ENCODE measurements around the gene SLC6A8.
"Not testable (repeated sequence)": the region's sequence is repeated elsewhere in the genome, so short reads cannot be mapped to it uniquely, and the experiment has no call there.

Gene SLC6A8

GRCh38 chrX:153731117-153731844, 43.6 kb downstream of the SLC6A8 start:
- H3K4me3 ChIP-seq (ENCODE audit: low read length), result no peak overlapping the region

GRCh38 chrX:153731845-153732215, 44.1 kb downstream of the SLC6A8 start:
- TF ChIP-seq ZNF274 (IDR thresholded peaks at IDR 0.05; ENCODE audit: low read depth, low read length), result no peak
- H3K4me3 ChIP-seq (ENCODE audit: low read length), result no peak overlapping the region

More at GRCh38 chrX:153731117-153731844, 43.6 kb downstream of the SLC6A8 start:
- no peak for TF ChIP-seq ZNF274 (IDR thresholded peaks at IDR 0.05; ENCODE audit: low read depth, low read length)

- H3K4me3 ChIP-seq (ENCODE audit: low read length), result no peak overlapping the region
- TF ChIP-seq ZNF274 (IDR thresholded peaks at IDR 0.05; ENCODE audit: low read depth, low read length), result no peak
These were observed 44.7 kb downstream of the SLC6A8 start for GRCh38 chrX:153732401-153732800.

GRCh38 chrX:153733651-153734240, 46.0 kb downstream of the SLC6A8 start:
- no peak for TF ChIP-seq ZNF274 (IDR thresholded peaks at IDR 0.05; ENCODE audit: low read depth, low read length)
- no peak overlapping the region for H3K4me3 ChIP-seq (ENCODE audit: low read length)

- TF ChIP-seq ZNF274 (IDR thresholded peaks at IDR 0.05; ENCODE audit: low read depth, low read length), result no peak
- no peak overlapping the region for H3K4me3 ChIP-seq (ENCODE audit: low read length)
These were observed 47.1 kb downstream of the SLC6A8 start for GRCh38 chrX:153734871-153735270.

GRCh38 chrX:153735274-153735673, 47.5 kb downstream of the SLC6A8 start:
- TF ChIP-seq ZNF274 (IDR thresholded peaks at IDR 0.05; ENCODE audit: low read depth, low read length), result no peak
- no peak overlapping the region for H3K4me3 ChIP-seq (ENCODE audit: low read length)

- no peak for TF ChIP-seq ZNF274 (IDR thresholded peaks at IDR 0.05; ENCODE audit: low read depth, low read length)
These were observed 48.5 kb downstream of the SLC6A8 start for GRCh38 chrX:153736071-153736820.

GRCh38 chrX:153736871-153737441, 49.2 kb downstream of the SLC6A8 start:
- no peak for TF ChIP-seq ZNF274 (IDR thresholded peaks at IDR 0.05; ENCODE audit: low read depth, low read length)
- no peak overlapping the region for H3K4me3 ChIP-seq (ENCODE audit: low read length)

More at GRCh38 chrX:153736071-153736820, 48.5 kb downstream of the SLC6A8 start:
- no peak overlapping the region for H3K4me3 ChIP-seq (ENCODE audit: low read length)

GRCh38 chrX:153738056-153738605, 50.4 kb downstream of the SLC6A8 start:
- TF ChIP-seq ZNF274 (IDR thresholded peaks at IDR 0.05; ENCODE audit: low read depth, low read length), result no peak
- H3K4me3 ChIP-seq (ENCODE audit: low read length), result no peak overlapping the region

GRCh38 chrX:153739754-153740486, 52.2 kb downstream of the SLC6A8 start:
- no peak for TF ChIP-seq ZNF274 (IDR thresholded peaks at IDR 0.05; ENCODE audit: low read depth, low read length)
- no peak overlapping the region for H3K4me3 ChIP-seq (ENCODE audit: low read length)

GRCh38 chrX:153740631-153741222, 53.0 kb downstream of the SLC6A8 start:
- TF ChIP-seq ZNF274 (IDR thresholded peaks at IDR 0.05; ENCODE audit: low read depth, low read length), result no peak
- H3K4me3 ChIP-seq (ENCODE audit: low read length), result no peak overlapping the region

GRCh38 chrX:153741446-153741845, 53.7 kb downstream of the SLC6A8 start:
- TF ChIP-seq ZNF274 (IDR thresholded peaks at IDR 0.05; ENCODE audit: low read depth, low read length), result no peak
- no peak overlapping the region for H3K4me3 ChIP-seq (ENCODE audit: low read length)

GRCh38 chrX:153742111-153742510, 54.4 kb downstream of the SLC6A8 start:
- not testable (repeated sequence) for H3K4me3 ChIP-seq (ENCODE audit: low read length)

GRCh38 chrX:153742796-153743467, 55.2 kb downstream of the SLC6A8 start:
- H3K4me3 ChIP-seq (ENCODE audit: low read length), result not testable (repeated sequence)

GRCh38 chrX:153743468-153744209, 55.9 kb downstream of the SLC6A8 start:
- not testable (repeated sequence) for H3K4me3 ChIP-seq (ENCODE audit: low read length)
